ENCODE measurements around the gene TNFRSF11A. TPM values are rescaled to one million over a fixed set of nuclear protein-coding genes. Genes with fewer than 3 reads are reported as not detected.

Gene TNFRSF11A
- total RNA-seq, 3 donors from 2014 or later, result 23.3 to 87.3 (median 59.3) TPM

- ATAC-seq, result no peak
- DNase-seq, result no peak
- intact Hi-C loops (cut with DNase I, micrococcal nuclease), result no loop called here
- Histone ChIP-seq H3K4me1 (ENCODE audit: low read depth) (no peaks in the 10 kb centered on the region), H3K36me3 (ENCODE audit: low read depth) (no peaks in the 10 kb centered on the region), H3K4me3 (no peak overlapping the region), H3K9me3 (no peaks in the 10 kb centered on the region)
- TF ChIP-seq, protein P1, sequence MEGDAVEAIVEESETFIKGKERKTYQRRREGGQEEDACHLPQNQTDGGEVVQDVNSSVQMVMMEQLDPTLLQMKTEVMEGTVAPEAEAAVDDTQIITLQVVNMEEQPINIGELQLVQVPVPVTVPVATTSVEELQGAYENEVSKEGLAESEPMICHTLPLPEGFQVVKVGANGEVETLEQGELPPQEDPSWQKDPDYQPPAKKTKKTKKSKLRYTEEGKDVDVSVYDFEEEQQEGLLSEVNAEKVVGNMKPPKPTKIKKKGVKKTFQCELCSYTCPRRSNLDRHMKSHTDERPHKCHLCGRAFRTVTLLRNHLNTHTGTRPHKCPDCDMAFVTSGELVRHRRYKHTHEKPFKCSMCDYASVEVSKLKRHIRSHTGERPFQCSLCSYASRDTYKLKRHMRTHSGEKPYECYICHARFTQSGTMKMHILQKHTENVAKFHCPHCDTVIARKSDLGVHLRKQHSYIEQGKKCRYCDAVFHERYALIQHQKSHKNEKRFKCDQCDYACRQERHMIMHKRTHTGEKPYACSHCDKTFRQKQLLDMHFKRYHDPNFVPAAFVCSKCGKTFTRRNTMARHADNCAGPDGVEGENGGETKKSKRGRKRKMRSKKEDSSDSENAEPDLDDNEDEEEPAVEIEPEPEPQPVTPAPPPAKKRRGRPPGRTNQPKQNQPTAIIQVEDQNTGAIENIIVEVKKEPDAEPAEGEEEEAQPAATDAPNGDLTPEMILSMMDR (IDR thresholded peaks at IDR 0.05), result no peak
Observed at GRCh38 chr18:62377131-62377807, 52.2 kb downstream of the TNFRSF11A start.

GRCh38 chr18:62379051-62379450, 53.9 kb downstream of the TNFRSF11A start:
- no peaks in the 10 kb centered on the region for H3K4me1 ChIP-seq (ENCODE audit: low read depth)
- ATAC-seq (no peak), DNase-seq (no peak)
- no peaks in the 10 kb centered on the region for H3K9me3 ChIP-seq
- TF ChIP-seq, protein P1 (IDR thresholded peaks at IDR 0.05), result no peak
- no peaks in the 10 kb centered on the region for H3K36me3 ChIP-seq (ENCODE audit: low read depth)
- intact Hi-C loops (cut with DNase I, micrococcal nuclease), result no loop called here
- H3K4me3 ChIP-seq, result no peak overlapping the region

DNA sequence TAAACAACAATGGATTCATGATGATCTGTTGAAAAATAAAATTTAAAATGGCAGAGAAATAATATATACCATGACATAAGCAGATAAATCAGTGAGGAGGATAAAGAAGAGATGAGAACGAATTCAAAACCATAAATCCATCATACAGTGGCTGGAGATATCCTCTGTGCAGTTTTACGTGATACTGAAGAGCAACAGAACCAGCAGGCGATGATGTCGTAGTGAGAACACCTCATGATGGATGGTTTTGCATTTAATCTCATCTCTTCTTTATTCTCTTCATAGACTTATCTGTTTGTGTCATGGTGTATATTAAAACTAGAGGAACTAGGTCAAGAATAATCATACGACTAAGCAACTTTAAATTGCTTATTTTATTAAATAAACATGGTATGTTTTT, 56.3 kb downstream of the TNFRSF11A start:
- ATAC-seq, result no peak
- H3K4me3 ChIP-seq, result no peak overlapping the region
- no peak for DNase-seq
- TF ChIP-seq, protein P1 (IDR thresholded peaks at IDR 0.05), result no peak
- intact Hi-C loops (cut with DNase I, micrococcal nuclease), result no loop called here
- H3K9me3 ChIP-seq, result no peaks in the 10 kb centered on the region
- H3K4me1 ChIP-seq (ENCODE audit: low read depth), result no peaks in the 10 kb centered on the region
- H3K36me3 ChIP-seq (ENCODE audit: low read depth), result no peaks in the 10 kb centered on the region

DNA sequence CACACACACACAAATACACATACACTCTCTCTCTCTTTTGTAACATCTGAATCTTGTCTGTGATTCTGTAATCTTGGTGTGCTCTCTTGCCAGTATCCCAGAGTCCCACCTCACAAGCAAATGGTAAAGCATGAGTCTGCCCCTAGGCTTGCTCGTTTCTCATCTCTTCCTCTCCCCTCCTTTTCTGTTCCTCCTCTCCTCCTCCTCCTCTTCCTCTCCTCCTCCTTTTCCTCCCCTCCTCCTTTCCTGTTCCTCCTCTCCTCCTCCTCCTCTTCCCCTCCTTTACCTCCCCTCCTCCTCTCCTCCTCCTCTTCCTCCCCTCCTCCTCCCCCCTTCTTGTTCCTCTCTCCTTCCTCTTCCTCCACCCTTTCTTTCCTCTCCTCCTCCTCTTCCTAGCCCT, 59.0 kb downstream of the TNFRSF11A start:
- Histone ChIP-seq H3K36me3 (ENCODE audit: low read depth) (no peaks in the 10 kb centered on the region), H3K9me3 (no peaks in the 10 kb centered on the region), H3K4me1 (ENCODE audit: low read depth) (peaks cover 20% of the 10 kb centered on the region), H3K4me3 (no peak overlapping the region)
- no peak for DNase-seq
- intact Hi-C loops (cut with DNase I, micrococcal nuclease), result no loop called here
- TF ChIP-seq, protein P1 (IDR thresholded peaks at IDR 0.05), result no peak
- ATAC-seq, result no peak

DNA sequence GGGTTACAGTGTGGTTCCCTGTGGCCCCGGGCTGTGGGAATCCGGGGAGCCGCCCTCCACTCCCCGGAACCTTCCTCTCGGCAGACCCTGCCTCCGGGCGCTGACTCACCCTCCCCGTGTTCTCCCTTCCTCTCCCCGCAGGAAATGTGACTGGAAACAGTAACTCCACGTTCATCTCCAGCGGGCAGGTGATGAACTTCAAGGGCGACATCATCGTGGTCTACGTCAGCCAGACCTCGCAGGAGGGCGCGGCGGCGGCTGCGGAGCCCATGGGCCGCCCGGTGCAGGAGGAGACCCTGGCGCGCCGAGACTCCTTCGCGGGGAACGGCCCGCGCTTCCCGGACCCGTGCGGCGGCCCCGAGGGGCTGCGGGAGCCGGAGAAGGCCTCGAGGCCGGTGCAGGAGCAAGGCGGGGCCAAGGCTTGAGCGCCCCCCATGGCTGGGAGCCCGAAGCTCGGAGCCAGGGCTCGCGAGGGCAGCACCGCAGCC, 59.5 kb downstream of the TNFRSF11A start:
- TF ChIP-seq, protein P1 (IDR thresholded peaks at IDR 0.05), result no peak
- no peaks in the 10 kb centered on the region for H3K36me3 ChIP-seq (ENCODE audit: low read depth)
- DNase-seq (no peak), ATAC-seq (no peak)
- no peak overlapping the region for H3K4me3 ChIP-seq
- intact Hi-C loops (cut with DNase I, micrococcal nuclease), result no loop called here
- H3K9me3 ChIP-seq, result no peaks in the 10 kb centered on the region
- H3K4me1 ChIP-seq (ENCODE audit: low read depth), result peaks cover 23% of the 10 kb centered on the region

Data from mucosa of descending colon (tissue), 3 donors.